NK-92 treated with Interleukin-12 subunit alpha and Interleukin-12 subunit beta, amount 100 ng/mL, for 24 hours (cell line): Measurements from ENCODE around the gene FGF3.

Source experiments
- DNase-seq: peaks from one replicate; lab custom pipeline; 2025; lab: John Stamatoyannopoulos, UW

The FGF3 gene

DNA sequence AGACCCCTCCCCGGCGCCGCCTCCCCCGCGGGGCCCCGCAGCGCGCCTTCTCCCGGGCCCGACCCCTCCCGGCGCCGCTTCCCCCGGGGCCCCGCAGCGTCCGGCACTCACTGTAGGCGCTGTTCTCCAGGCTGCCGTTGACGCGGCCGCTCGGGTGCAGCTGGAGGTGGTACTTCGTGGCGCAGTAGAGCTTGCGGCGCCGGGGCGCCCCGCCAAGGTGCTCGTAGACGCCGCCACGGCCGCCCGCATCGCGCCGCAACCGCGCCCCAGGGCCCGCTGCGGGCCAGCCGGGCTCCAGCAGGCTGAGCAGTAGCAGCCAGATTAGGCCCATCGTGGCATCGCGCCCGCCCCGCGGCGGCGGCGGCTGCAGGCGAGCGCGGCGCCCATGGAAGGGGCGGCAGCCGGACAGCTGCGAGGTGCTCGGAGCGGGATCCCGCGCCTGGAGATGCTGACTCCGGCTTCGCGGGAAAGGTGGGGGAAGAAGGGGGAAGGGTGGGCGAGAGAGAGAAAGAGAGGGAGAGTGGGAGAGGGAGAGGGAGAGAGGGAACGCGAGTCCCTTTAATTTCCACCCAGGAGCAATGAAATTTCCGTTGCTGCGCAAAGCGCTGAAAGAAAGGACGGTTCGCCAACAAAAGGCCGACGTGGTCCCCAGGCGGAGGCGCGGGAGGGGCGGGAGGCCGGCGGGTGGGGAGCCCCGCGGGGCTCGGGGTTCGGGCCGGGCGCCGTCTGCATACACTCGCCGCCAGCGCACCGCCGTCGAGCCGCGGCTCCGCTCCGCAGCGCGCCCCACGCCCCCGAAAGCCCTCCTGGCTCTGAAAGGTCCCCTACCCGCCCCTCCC is at the start of gene FGF3:
FGF3 (minus strand) TSS at position 814 of the 839 bp plus-strand sequence; CDS start at position 331, 483 bp downstream.
- DNase-seq: no peak

- DNase-seq: no peak
Observed at GRCh38 chr11:69868871-69869270, 49.7 kb upstream of the FGF3 start.

DNA sequence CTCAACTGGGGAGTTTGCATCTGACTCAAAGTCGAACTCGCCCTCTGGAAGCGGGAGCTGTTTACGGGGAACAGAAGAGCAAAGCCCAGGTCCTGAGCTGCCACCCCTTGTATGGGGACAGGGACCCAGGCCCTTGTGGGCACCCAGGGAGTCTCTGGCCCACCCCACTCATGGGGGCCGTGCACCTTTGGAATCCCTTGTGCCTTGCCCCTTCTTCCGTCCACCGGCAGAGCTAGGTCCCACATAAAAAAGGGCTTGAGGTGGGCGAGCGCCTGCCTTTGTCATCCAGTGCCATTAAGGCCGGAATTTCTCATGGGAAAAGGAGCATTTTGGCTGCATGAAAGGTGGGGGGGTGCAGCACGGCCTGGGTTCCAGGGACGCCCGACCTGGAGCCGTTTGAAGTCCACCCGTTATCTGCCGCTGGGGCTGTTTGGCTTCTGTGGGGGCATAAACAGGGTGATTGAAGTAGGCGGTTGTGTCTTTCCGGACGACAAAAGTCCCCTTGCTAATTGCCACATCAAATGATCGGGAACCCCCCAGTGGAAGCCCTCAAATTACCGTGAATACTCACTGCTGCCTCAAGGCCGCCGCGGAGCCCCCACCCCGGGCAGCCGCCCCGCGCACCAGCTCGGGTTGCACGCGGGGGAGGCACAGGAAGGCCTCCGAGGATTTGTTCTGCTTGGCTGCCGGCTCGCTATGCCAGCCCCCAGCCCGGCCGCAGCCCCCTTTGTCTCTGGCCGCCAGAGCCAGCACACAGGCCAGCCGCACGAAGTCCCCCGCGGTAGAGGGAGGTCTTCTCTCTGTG is 49.0 kb upstream of the FGF3 start:
- DNase-seq: no peak

DNA sequence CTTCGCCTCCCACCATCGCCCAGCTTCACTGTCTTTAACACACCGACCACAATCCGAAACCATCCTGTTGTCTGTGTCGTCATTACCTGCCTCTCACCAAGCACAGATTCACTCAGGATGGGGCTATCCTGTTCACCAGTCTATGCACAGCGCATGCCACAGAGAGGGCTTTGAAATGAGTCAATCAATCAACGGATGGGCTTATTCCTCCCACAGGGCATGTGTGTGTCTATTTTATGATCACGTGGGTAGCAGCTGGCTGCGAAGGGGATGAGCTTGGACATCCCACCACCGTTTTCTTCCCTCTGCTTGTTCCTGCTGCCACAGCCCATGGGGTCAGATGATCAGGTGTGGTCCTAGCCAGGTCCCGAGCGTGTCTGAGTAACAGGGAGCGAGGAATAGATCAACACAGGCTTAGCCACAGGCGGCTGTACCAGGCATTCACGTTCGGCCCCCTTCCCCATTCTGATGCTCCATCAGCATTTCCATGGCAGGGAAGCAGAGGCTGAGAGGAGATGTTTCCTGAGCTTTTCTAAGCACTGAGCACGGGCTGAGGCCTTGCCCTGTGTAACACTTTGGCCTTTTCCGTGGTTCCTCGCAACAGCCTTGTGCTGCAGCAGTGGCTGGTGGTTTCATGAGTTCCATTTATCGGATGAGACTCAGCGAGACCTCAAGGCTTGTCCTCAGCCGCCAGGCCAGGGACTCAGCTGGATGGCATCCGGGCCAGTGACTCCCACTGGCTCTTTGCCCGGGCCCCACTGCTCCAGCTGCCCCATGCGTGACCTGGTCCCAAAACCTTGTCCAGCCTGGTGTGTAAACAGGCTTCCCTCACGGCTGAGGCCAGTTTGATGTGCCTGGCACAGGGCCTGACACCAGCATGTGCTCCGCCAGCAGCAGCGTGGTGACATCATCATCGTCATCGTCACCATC is 48.1 kb upstream of the FGF3 start:
- DNase-seq: no peak

- DNase-seq: no peak
Observed at GRCh38 chr11:69866648-69867047, 47.4 kb upstream of the FGF3 start.

DNA sequence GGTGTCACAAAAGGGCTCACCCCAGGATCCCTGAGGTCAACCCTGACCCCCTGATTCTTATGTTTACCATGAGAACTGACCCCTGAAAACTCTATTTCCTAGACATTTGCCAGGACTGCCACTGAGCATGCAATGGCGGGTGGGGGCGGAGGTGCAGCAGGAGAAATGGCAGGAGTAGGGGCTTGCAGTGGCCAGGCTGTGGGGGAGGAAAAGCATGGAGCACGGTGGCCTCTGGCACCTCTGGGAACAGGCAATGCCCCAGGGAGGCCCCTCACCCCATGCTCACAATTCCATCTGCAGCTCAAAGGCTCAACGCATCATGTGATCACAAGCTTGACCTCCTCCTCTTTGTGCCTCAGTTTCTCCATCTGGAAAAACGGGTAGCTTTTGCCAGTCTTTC is 46.5 kb upstream of the FGF3 start:
- no peak for DNase-seq

DNA sequence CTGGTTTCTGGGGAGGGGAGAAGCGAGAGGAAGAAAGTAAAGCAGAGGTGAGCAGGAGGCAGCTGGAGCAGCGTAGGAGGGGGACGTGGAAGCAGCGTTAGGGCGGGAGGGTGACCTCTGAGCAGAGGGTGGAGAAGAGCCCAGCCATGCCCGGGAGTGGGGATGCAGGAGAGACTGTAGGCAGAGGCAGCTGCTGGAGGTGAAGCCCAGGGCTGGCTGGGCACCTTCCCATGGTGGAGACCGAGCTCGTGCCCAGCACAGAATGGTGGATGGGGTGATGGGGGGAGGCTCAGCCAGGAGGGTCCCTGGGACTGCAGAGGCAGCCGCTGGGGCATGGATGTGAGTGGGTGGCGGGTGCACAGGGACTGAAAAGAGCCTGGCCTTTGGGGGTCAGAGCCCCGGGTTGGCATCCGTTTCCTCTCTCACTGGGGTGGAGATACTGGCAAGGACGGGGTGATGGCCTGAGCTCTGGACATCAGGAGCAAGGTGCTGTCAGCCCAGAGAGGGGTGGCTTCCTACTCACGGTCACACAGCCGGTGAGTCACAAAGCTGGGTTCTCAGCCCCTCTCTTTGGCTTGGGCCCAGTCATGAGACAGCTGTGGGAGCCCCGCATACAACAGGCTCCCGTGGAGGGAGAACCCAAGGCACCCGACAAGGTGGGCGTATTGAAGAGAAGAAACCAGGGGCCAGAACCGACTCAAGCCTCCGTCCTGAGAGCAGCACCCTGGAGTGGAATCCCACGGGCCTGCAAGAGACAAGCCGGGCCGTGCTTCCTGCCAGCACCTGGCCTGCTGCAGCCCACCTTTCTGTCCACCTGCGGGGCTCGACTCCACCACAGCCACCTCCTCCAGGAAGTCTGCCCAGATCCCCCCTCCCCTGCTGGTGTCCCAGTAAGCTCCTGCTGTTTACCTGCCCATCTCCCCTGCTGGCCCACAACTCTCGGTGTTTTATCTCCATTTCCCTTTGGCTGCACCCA is 45.8 kb upstream of the FGF3 start:
- DNase-seq: no peak

DNA sequence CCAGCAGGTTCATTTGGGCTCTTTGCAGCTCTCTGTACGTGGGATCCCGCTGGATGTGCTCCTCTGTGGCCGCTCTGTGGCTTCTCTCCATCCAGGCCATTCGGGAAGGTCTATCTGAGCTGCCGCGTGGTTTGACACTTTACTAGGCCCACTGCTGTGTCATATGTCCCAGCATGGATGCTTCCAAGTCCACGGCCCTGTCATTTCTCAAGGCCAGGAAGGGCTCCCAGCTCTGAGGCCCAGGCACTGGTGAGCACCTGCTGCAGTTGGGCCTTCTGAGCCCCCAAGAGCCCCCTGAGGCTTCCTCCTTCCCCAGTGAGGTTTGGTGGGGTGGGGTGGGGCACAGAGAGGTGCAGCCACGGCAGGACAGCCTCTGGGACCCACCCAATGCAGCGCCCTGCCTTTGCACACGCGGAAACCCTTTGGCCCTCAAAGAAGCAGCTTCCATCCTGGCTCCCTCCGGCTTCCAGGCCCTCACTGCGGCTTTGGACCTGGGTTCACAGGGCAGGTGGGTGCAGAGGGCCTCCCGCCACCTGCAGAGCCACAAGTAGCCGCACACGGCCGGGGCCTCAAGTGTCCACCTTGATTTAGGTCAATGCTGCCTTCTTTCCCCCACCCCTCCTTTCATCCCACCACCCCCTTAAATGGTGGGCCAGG is 44.5 kb upstream of the FGF3 start:
- no peak for DNase-seq

DNA sequence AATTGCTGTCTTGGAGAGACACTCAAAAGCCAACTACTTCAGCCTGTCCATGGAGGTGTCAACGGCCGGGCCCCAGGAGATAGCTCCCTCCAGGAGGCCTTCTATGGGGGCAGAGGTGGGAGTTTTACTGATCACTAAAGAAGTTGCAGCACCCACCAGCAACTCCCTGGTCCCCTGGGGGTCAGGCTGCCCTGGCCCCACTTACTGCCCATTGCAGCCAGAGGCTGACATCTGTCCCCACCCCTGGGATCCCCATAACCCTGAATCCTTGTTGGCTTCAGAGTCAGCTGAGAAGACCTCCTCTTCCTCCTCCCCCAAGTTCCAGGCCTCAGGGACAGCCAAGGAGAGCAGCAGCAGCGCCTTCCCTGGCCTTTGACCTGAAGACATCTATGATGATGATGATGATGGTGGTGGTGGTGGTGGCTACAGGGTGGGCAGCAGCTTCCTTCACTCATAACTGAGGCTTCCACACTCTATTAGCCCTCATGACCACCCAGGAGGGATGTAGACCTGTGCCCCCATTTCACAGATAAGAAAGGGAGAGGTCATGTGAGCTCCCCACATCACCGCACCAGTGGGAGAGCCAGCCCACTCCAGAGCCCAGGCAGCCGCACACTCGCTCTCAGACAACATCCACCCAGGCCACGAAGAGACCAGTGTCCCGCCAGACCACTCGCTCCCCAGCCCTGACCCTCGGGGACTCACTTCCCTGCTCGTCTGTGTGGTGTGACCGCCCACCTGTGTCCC is 43.8 kb upstream of the FGF3 start:
- no peak for DNase-seq

GRCh38 chr11:69862331-69862771 is 43.1 kb upstream of the FGF3 start:
- no peak for DNase-seq

DNA sequence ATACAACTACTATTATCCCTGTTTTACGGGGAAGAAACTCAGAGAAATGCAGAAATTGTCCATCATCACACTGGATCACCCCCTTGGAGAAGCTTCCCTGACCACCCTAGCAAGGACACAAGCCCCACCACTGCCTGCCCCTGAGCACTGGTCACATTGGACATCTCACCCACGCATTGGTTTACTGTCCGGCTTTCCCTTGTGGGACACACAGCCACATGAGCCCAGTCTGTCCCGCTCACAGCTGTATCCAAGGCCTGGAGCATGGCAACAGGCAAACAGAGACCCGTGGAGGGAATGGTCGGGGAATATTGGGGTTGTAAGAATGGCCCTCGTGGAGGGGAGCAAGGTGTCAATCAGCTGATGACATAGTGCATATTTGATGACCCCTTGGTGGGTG is 42.7 kb upstream of the FGF3 start:
- no peak for DNase-seq

GRCh38 chr11:69860796-69861445 is 41.7 kb upstream of the FGF3 start:
- DNase-seq: no peak

- DNase-seq: no peak
Observed at GRCh38 chr11:69860244-69860643, 41.0 kb upstream of the FGF3 start.

DNA sequence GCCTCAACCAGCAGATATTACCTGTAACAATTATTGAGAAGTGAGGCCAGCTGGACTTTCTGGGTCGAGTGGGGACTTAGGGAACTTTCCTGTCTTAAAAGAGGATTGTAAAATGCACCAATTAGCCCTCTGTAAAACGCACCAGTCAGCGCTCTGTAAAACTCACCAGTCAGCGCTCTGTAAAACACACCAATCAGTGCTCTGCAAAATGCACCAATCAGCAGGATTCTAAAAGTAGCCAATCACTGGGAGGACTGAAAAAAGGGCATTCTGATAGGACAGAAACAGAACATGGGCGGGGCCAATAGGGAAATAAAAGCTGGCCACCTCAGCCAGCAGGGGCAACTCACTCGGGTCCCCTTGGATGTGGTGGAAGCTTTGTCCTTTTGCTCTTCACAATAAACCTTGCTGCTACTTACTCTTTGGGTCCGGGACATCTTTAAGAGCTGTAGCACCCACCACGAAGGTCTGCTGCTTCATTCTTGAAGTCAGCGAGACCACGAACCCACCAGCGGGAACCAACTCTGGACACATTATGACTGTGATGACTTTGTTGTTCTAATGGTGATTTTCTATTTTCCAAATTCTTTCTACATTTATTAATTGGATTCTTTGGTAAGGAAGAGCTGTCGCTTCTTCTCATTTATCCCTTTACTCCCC is 40.2 kb upstream of the FGF3 start:
- DNase-seq: no peak

- no peak for DNase-seq
Observed at GRCh38 chr11:69855421-69855820, 36.2 kb upstream of the FGF3 start.

GRCh38 chr11:69854713-69855112 is 35.5 kb upstream of the FGF3 start:
- DNase-seq: no peak

GRCh38 chr11:69852056-69852455 is 32.8 kb upstream of the FGF3 start:
- no peak for DNase-seq

GRCh38 chr11:69848201-69848600 is 29.0 kb upstream of the FGF3 start:
- no peak for DNase-seq

DNA sequence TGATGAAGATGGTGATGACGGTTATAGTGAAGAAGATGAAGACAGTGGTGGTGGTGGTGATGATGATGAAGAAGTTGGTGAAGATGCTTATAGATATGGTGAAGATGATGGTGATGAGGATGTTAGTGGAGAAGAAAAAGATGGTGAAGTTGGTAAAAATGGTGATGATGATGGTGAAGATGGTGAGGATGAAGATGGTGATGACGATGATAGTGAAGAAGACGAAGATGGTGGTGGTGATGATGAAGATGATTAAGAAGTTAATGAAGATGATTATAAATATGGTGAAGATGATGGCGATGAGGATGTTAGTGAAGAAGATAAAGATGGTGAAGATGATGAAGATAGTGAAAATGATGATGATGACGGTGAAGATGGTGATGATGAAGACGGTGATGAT is 25.2 kb upstream of the FGF3 start:
- DNase-seq: no peak
